GM03348 (cell line): ENCODE measurements around the gene GREM1.

ENCODE experiments used
- DNase-seq: peaks from one replicate; pipeline ENCODE4 v3.0.0; 2012; ENCODE audit warnings: low spot score

GREM1 gene

GRCh38 chr15:32784581-32784980 is 66.8 kb downstream of the GREM1 start:
- peak; percentile 25 for DNase-seq

- DNase-seq = no peak
Measured at GRCh38 chr15:32786906-32787305, 69.1 kb downstream of the GREM1 start.

- DNase-seq = no peak
Measured at GRCh38 chr15:32787949-32788348, 70.1 kb downstream of the GREM1 start.

- DNase-seq = peak; percentile 27
Measured at GRCh38 chr15:32790352-32790999, 72.7 kb downstream of the GREM1 start.

- DNase-seq = no peak
Measured at GRCh38 chr15:32792436-32792835, 74.6 kb downstream of the GREM1 start.
